H9 (cell line): ENCODE results near the gene ZNF285. TPM values are rescaled to one million over a fixed set of nuclear protein-coding genes. Genes with fewer than 3 reads are reported as not detected.
A peak's percentile ranks its signal among the peaks of the same experiment; 100 is the strongest.

ENCODE experiments used
- DNase-seq: peaks from one replicate; pipeline ENCODE4 v3.0.0-alpha.2; 2017
- H2AFZ ChIP-seq: one replicate; pipeline ENCODE4 v1.6.1; 2013; ENCODE audit warnings: mild to moderate bottlenecking, low read length, control low read depth, moderate library complexity
- H2AK5ac ChIP-seq: 2 replicates; pipeline ENCODE4 v1.6.1; 2013; ENCODE audit warnings: low read length, control low read depth, mixed read lengths; ENCODE audit not compliant: insufficient read length
- H2BK120ac ChIP-seq: one replicate; pipeline ENCODE4 v1.6.1; 2013; ENCODE audit warnings: low read depth, mild to moderate bottlenecking, low read length, control low read depth, inconsistent platforms; ENCODE audit not compliant: poor library complexity, severe bottlenecking
- H2BK12ac ChIP-seq: 2 replicates; pipeline ENCODE4 v1.6.1; 2013; ENCODE audit warnings: low read length, control low read depth, mixed read lengths, low read depth; ENCODE audit not compliant: insufficient read length
- H2BK15ac ChIP-seq: 2 replicates; pipeline ENCODE4 v1.6.1; 2013; ENCODE audit warnings: low read depth, low read length, control low read depth
- H2BK20ac ChIP-seq: one replicate; pipeline ENCODE4 v1.6.1; 2013; ENCODE audit warnings: low read depth, mild to moderate bottlenecking, low read length, control low read depth, inconsistent platforms; ENCODE audit not compliant: poor library complexity, severe bottlenecking
- H2BK5ac ChIP-seq: 2 replicates; pipeline ENCODE4 v1.6.1; 2013; ENCODE audit warnings: low read length, control low read depth, mixed read lengths; ENCODE audit not compliant: insufficient read length
- H3K14ac ChIP-seq: 2 replicates; pipeline ENCODE4 v1.6.1; 2013; ENCODE audit warnings: low read length, control low read depth; ENCODE audit not compliant: insufficient read depth
- H3K18ac ChIP-seq: 2 replicates; pipeline ENCODE4 v1.6.1; 2013; ENCODE audit warnings: low read depth, mild to moderate bottlenecking, mixed read lengths, low read length, control low read depth; ENCODE audit not compliant: insufficient read length
- H3K23ac ChIP-seq: 2 replicates; pipeline ENCODE4 v1.6.1; 2013; ENCODE audit warnings: low read length, control low read depth, mixed read lengths, low read depth; ENCODE audit not compliant: insufficient read length
- H3K23me2 ChIP-seq: 2 replicates; pipeline ENCODE4 v1.6.1; 2013; ENCODE audit warnings: low read depth, mild to moderate bottlenecking, mixed read lengths, low read length, control low read depth; ENCODE audit not compliant: insufficient read length, poor library complexity, severe bottlenecking
- H3K27ac ChIP-seq: 2 replicates; pipeline ENCODE4 v1.5.1; 2013; ENCODE audit warnings: low read length, control low read depth, mixed read lengths, low read depth; ENCODE audit not compliant: insufficient read length
- H3K27me3 ChIP-seq: 2 replicates; pipeline ENCODE4 v1.6.1; 2013; ENCODE audit warnings: low read length, control low read depth, inconsistent platforms; ENCODE audit not compliant: insufficient read depth
- H3K4ac ChIP-seq: 2 replicates; pipeline ENCODE4 v1.6.1; 2013; ENCODE audit warnings: low read depth, mild to moderate bottlenecking, control low read depth, inconsistent platforms, low read length, moderate library complexity
- H3K4me1 ChIP-seq: 2 replicates; pipeline ENCODE4 v1.6.1; 2013; ENCODE audit warnings: low read length, control low read depth, inconsistent platforms; ENCODE audit not compliant: insufficient read depth
- H3K4me2 ChIP-seq: 2 replicates; pipeline ENCODE4 v1.6.1; 2013; ENCODE audit warnings: low read length, control low read depth, mixed read lengths; ENCODE audit not compliant: insufficient read length, insufficient read depth
- H3K56ac ChIP-seq: 2 replicates; pipeline ENCODE4 v1.6.1; 2013; ENCODE audit warnings: low read depth, mild to moderate bottlenecking, mixed read lengths, low read length, control low read depth; ENCODE audit not compliant: insufficient read length
- H3K79me1 ChIP-seq: 2 replicates; pipeline ENCODE4 v1.6.1; 2013; ENCODE audit warnings: low read depth, mild to moderate bottlenecking, moderate library complexity, low read length, control low read depth, inconsistent platforms; ENCODE audit not compliant: insufficient read depth, poor library complexity, severe bottlenecking
- H3K79me2 ChIP-seq: 2 replicates; pipeline ENCODE4 v1.6.1; 2013; ENCODE audit warnings: low read length, control low read depth, inconsistent platforms; ENCODE audit not compliant: insufficient read depth
- H3K9ac ChIP-seq: 2 replicates; pipeline ENCODE4 v1.6.1; 2013; ENCODE audit warnings: low read length, control low read depth, mixed read lengths; ENCODE audit not compliant: insufficient read length; ENCODE audit errors: extremely low read depth
- H3K9me3 ChIP-seq: one replicate; pipeline ENCODE4 v1.6.1; 2013; ENCODE audit warnings: low read depth, low read length, inconsistent platforms; ENCODE audit not compliant: control insufficient read depth
- H3T11ph ChIP-seq: one replicate; pipeline ENCODE4 v1.6.1; 2013; ENCODE audit warnings: mild to moderate bottlenecking, low read length, control low read depth, inconsistent platforms
- H4K20me1 ChIP-seq: one replicate; pipeline ENCODE4 v1.6.1; 2013; ENCODE audit not compliant: control insufficient read depth, insufficient read length, insufficient read depth
- H4K5ac ChIP-seq: 2 replicates; pipeline ENCODE4 v1.6.1; 2013; ENCODE audit warnings: low read depth, mild to moderate bottlenecking, mixed read lengths, low read length, control low read depth; ENCODE audit not compliant: insufficient read length
- H4K8ac ChIP-seq: replicated peaks from 2 replicates; pipeline ENCODE4 v1.6.1; 2013; ENCODE audit warnings: low read length, control low read depth, mixed read lengths, low read depth; ENCODE audit not compliant: insufficient read length
- H4K91ac ChIP-seq: 2 replicates; pipeline ENCODE4 v1.6.1; 2013; ENCODE audit warnings: low read depth, mild to moderate bottlenecking, moderate library complexity, mixed read lengths, low read length, control low read depth; ENCODE audit not compliant: insufficient read length
- H3K27ac Mint-ChIP-seq, 3 experiments: 2 replicates in 2 of 3; 3 replicates in 1 of 3; pipeline ENCODE4 v1.8.0; 2020 to 2021; ENCODE audit warnings: mixed read lengths in 3 of 3, mild to moderate bottlenecking in 1 of 3, moderate library complexity in 1 of 3
- H3K27me3 Mint-ChIP-seq: 2 replicates; pipeline ENCODE4 v1.8.0; 2021; ENCODE audit warnings: low read depth, mild to moderate bottlenecking, moderate library complexity, mixed read lengths
- H3K36me3 Mint-ChIP-seq, 3 experiments: 2 replicates in 2 of 3; 3 replicates in 1 of 3; pipeline ENCODE4 v1.8.0; 2020 to 2021; ENCODE audit warnings: low read depth in 3 of 3, mixed read lengths in 3 of 3; ENCODE audit not compliant: insufficient read depth in 1 of 3
- H3K4me1 Mint-ChIP-seq, 2 experiments: 2 replicates each; pipeline ENCODE4 v1.8.0; 2020; ENCODE audit warnings: mixed read lengths in 2 of 2
- H3K4me3 Mint-ChIP-seq, 2 experiments: 2 replicates in 1 of 2; 3 replicates in 1 of 2; pipeline ENCODE4 v1.8.0; 2020 to 2021; ENCODE audit warnings: mild to moderate bottlenecking in 2 of 2, mixed read lengths in 2 of 2, moderate library complexity in 1 of 2
- H3K9me3 Mint-ChIP-seq, 2 experiments: 2 replicates in 1 of 2; 3 replicates in 1 of 2; pipeline ENCODE4 v1.8.0; 2020; ENCODE audit warnings: mild to moderate bottlenecking in 2 of 2, mixed read lengths in 2 of 2, moderate library complexity in 1 of 2
- WGBS: extraction: QIAGEN DNeasy Blood & Tissue Kit; methylation state at CpG from one replicate; pipeline ENCODE4 v1.1.7; 2013; ENCODE audit warnings: missing lambda C conversion rate, low lambda C conversion rate, mixed read lengths; ENCODE audit not compliant: insufficient read length; ENCODE audit errors: extremely low coverage; 5-methylcytosine and 5-hydroxymethylcytosine counted together
- total RNA-seq: library from RNA; stranded (reverse); gene quantifications from 2 replicates; pipeline ENCODE4 v1.2.1, GENCODE V29; 2021
- TF ChIP-seq, protein P1 (sequence below): fragments of 200-600 bp; sonication (generic); conservative IDR thresholded peaks from 3 replicates; pipeline ENCODE4 v1.8.0; 2021; ENCODE audit warnings: antibody characterized with exemption, mild to moderate bottlenecking

Gene ZNF285
- total RNA-seq, 1 experiment from 2014 or later: 3.9 TPM

DNA sequence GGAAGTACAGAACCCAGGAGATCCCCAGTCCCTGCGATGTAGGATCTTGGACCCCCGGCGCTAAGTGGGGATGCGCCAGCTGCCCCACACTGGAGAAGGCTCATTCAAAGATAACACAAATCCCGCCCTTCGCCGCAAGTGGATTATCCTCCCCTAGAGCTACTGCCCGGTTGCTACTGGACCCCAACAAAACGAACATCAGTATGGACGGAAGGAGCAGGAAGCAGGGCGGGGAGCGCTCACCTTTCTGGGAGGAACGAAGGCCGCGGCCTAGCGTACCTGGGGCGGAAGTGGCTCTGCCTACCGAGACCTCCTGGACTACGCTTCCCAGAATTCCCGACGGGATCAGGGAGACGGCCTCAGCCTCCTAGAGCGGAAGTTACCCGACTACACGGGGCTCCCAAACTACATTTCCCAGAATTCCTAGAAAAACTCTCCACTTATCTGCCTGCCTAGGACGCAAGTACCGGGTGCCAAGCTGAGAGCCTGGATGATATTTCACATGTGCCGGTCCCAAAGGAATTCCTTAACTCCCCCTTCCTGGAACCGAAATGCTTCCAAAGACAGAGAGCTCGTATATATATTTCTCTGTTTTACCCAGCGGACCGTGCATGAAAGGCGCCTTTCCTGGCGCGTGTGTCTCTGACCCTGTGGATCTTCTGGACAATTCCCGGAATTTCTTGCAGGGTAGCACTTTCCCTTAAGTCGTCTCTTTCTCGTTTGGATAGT is 44.9 kb downstream of the ZNF285 start, which contains the start of gene ZNF112:
TSS of gene ZNF112 (minus strand) at position 298 of the 729 bp plus-strand sequence. CDS start 16,141 bp downstream, outside the sequence.
- TF ChIP-seq, protein P1, sequence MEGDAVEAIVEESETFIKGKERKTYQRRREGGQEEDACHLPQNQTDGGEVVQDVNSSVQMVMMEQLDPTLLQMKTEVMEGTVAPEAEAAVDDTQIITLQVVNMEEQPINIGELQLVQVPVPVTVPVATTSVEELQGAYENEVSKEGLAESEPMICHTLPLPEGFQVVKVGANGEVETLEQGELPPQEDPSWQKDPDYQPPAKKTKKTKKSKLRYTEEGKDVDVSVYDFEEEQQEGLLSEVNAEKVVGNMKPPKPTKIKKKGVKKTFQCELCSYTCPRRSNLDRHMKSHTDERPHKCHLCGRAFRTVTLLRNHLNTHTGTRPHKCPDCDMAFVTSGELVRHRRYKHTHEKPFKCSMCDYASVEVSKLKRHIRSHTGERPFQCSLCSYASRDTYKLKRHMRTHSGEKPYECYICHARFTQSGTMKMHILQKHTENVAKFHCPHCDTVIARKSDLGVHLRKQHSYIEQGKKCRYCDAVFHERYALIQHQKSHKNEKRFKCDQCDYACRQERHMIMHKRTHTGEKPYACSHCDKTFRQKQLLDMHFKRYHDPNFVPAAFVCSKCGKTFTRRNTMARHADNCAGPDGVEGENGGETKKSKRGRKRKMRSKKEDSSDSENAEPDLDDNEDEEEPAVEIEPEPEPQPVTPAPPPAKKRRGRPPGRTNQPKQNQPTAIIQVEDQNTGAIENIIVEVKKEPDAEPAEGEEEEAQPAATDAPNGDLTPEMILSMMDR: no peak
- no peaks in the 10 kb centered on the region for H3K23me2 ChIP-seq
- no peak within 1 kb of the TSS for H4K5ac ChIP-seq
- no peak within 1 kb of the TSS for H2BK5ac ChIP-seq
- H3K18ac ChIP-seq: no peak within 1 kb of the TSS
- H3K23ac ChIP-seq: no peak within 1 kb of the TSS
- H3K79me2 ChIP-seq: no peaks in the 10 kb centered on the region; the same call in 1 of the 2 replicates
- H2BK12ac ChIP-seq: no peak within 1 kb of the TSS
- no peak within 1 kb of the TSS for H2BK15ac ChIP-seq
- no peak within 1 kb of the TSS for H3K4ac ChIP-seq
- peaks cover 8% of the 10 kb centered on the region for H3K27me3 Mint-ChIP-seq
- no peaks in the 10 kb centered on the region for H3K79me1 ChIP-seq
- H3K36me3 Mint-ChIP-seq: peaks cover 4 to 18% (median 11%) of the 10 kb centered on the region in 3 experiments; a peak in 6 of 7 replicates
- H3K4me2 ChIP-seq: peak within 1 kb of the TSS; percentile 49
- no peak within 1 kb of the TSS for H3K56ac ChIP-seq
- peak within 1 kb of the TSS in 2 of 3 experiments; percentile 63 to 85; a peak in 2 of 7 replicates for H3K27ac Mint-ChIP-seq
- H3K4me3 Mint-ChIP-seq: peak within 1 kb of the TSS; percentile 91 to 93
- H4K91ac ChIP-seq: no peak within 1 kb of the TSS
- peaks cover 49 to 62% of the 10 kb centered on the region in 2 experiments for H3K9me3 Mint-ChIP-seq
- H3K4me1 Mint-ChIP-seq: peaks cover 12 to 13% of the 10 kb centered on the region in 2 experiments
- no peaks in the 10 kb centered on the region for H3K9me3 ChIP-seq
- no peaks in the 10 kb centered on the region for H4K20me1 ChIP-seq
- WGBS: no CpG with 5 or more reads among the region's 38 CpGs
- DNase-seq: peak; percentile 96
- peak within 1 kb of the TSS; percentile 55 for H3K9ac ChIP-seq
- no peak within 1 kb of the TSS for H2BK120ac ChIP-seq
- H2AFZ ChIP-seq: peak within 1 kb of the TSS; percentile 70
- H2BK20ac ChIP-seq: no peak within 1 kb of the TSS
- no peak within 1 kb of the TSS for H3T11ph ChIP-seq
- H3K14ac ChIP-seq: no peak within 1 kb of the TSS
- H3K4me1 ChIP-seq: no peaks in the 10 kb centered on the region
- no peak within 1 kb of the TSS for H3K27ac ChIP-seq
- H4K8ac ChIP-seq: no peak within 1 kb of the TSS
- H3K27me3 ChIP-seq: no peaks in the 10 kb centered on the region
- no peak within 1 kb of the TSS for H2AK5ac ChIP-seq
